Tibial nerve (tissue), 4 donors: Measurements from ENCODE around the gene BCL6. TPM values are rescaled to one million over a fixed set of nuclear protein-coding genes. Genes with fewer than 3 reads are reported as not detected.

Source experiments
- DNase-seq, 2 donors: peaks; one replicate each; pipeline ENCODE4 v3.0.0-alpha.2; 2019; ENCODE audit warnings: low spot score in 2 of 2
- H3K27ac ChIP-seq, 4 donors: fragments of 200-600 bp; sonication (generic) in 3 of 4; one replicate each; pipeline ENCODE4 v1.5.1; 2017 to 2019; ENCODE audit warnings: mild to moderate bottlenecking in 1 of 4
- H3K27me3 ChIP-seq, 2 donors: fragments of 200-600 bp; sonication (generic) in 1 of 2; one replicate each; pipeline versions ENCODE4 v1.5.1 to v1.6.0; 2017 to 2019
- H3K36me3 ChIP-seq, 3 donors: fragments of 200-600 bp; sonication (generic); one replicate each; pipeline ENCODE4 v1.5.1; 2018 to 2019
- H3K4me1 ChIP-seq, 4 donors: fragments of 200-600 bp; sonication (generic) in 3 of 4; one replicate each; pipeline ENCODE4 v1.5.1; 2017 to 2019
- H3K4me3 ChIP-seq, 4 donors: fragments of 200-600 bp; sonication (generic) in 3 of 4; one replicate each; pipeline ENCODE4 v1.5.1; 2017 to 2019; ENCODE audit warnings: mild to moderate bottlenecking in 1 of 4, moderate library complexity in 1 of 4
- H3K9me3 ChIP-seq, 4 donors: fragments of 200-600 bp; sonication (generic) in 3 of 4; one replicate each; pipeline ENCODE4 v1.5.1; 2017 to 2019
- CTCF ChIP-seq, 5 experiments: fragments of 200-600 bp in 3 of 5; fragments of 450-650 bp in 2 of 5; sonication (generic) in 3 of 5; IDR thresholded peaks; one replicate each; pipeline ENCODE4 v1.5.1; 2016 to 2019; ENCODE audit warnings: antibody characterized with exemption in 5 of 5, mild to moderate bottlenecking in 3 of 5, moderate library complexity in 2 of 5
- EP300 ChIP-seq, 2 donors: sonication (generic); formaldehyde crosslinking; IDR thresholded peaks; one replicate each; pipeline ENCODE4 v1.6.1; 2017; ENCODE audit warnings: antibody characterized with exemption in 2 of 2, mild to moderate bottlenecking in 1 of 2
- POLR2A ChIP-seq, 2 donors: fragments of 450-650 bp; IDR thresholded peaks; one replicate each; pipeline ENCODE4 v1.6.1; 2017; ENCODE audit warnings: antibody characterized with exemption in 2 of 2, mild to moderate bottlenecking in 2 of 2, moderate library complexity in 2 of 2
- WGBS, 2 donors: methylation state at CpG; one replicate each; pipeline ENCODE4 v1.1.5; 2018; 5-methylcytosine and 5-hydroxymethylcytosine counted together
- total RNA-seq, 4 donors: library from RNA; depleted of rRNA; stranded (reverse); fragments of >200 nt; gene quantifications; one replicate each; pipeline ENCODE4 v1.1.0, GENCODE V29; 2016

The BCL6 gene
- total RNA-seq, 4 donors from 2014 or later, result 272 to 500 (median 305) TPM

- peak overlapping the region; percentile 76 to 91 (median 81) for H3K4me3 ChIP-seq
- H3K27ac ChIP-seq, result peak overlapping the region; percentile 97 to 100 (median 98)
- DNase-seq, result peak; percentile 60 to 70
- H3K36me3 ChIP-seq, result no peaks in the 10 kb centered on the region
- H3K27me3 ChIP-seq, result no peaks in the 10 kb centered on the region
- H3K4me1 ChIP-seq, result peaks cover 0 to 37% (median 21%) of the 10 kb centered on the region in 4 donors
- 0 to 2% methylated on average over 39 of the region's 39 CpGs for WGBS, 2 donors
- TF ChIP-seq CTCF (IDR thresholded peaks at IDR 0.05) (peak; percentile 83 to 98 (median 94)), POLR2A (IDR thresholded peaks at IDR 0.05) (peak in 1 of 2 donors; percentile 17), EP300 (IDR thresholded peaks at IDR 0.05) (peak; percentile 37 to 75)
- H3K9me3 ChIP-seq, result no peaks in the 10 kb centered on the region
These were observed 4.6 kb downstream of the BCL6 start for GRCh38 chr3:187740421-187741399.

- Histone ChIP-seq H3K27ac (peak overlapping the region; percentile 97 to 100 (median 98)), H3K4me1 (peaks cover 0 to 47% (median 29%) of the 10 kb centered on the region in 4 donors), H3K36me3 (peaks cover 0 to 1% (median 0%) of the 10 kb centered on the region in 3 donors), H3K9me3 (no peaks in the 10 kb centered on the region), H3K27me3 (no peaks in the 10 kb centered on the region), H3K4me3 (peak overlapping the region; percentile 76 to 91 (median 81))
- TF ChIP-seq POLR2A (IDR thresholded peaks at IDR 0.05) (peak; percentile 22 to 70), CTCF (IDR thresholded peaks at IDR 0.05) (peak; percentile 97 to 100 (median 98)), EP300 (IDR thresholded peaks at IDR 0.05) (peak; percentile 69 to 88)
- 0 to 2% methylated on average over 36 to 50 of the region's 53 CpGs for WGBS, 2 donors
- DNase-seq, result peak; percentile 65 to 87
These were observed 5.5 kb downstream of the BCL6 start for GRCh38 chr3:187739561-187740332.

GRCh38 chr3:187739094-187739560 is 6.1 kb downstream of the BCL6 start:
- WGBS, 2 donors, result 0 to 2% methylated on average over 22 of the region's 22 CpGs
- H3K4me1 ChIP-seq, result peaks cover 0 to 53% (median 29%) of the 10 kb centered on the region in 4 donors
- no peak for TF ChIP-seq POLR2A (IDR thresholded peaks at IDR 0.05)
- TF ChIP-seq EP300 (IDR thresholded peaks at IDR 0.05), result peak in 1 of 2 donors; percentile 5

GRCh38 chr3:187738331-187739093 is 6.8 kb downstream of the BCL6 start:
- peak in 1 of 2 donors; percentile 81 for TF ChIP-seq EP300 (IDR thresholded peaks at IDR 0.05)
- peak; percentile 68 to 81 (median 74) for TF ChIP-seq CTCF (IDR thresholded peaks at IDR 0.05)
- TF ChIP-seq POLR2A (IDR thresholded peaks at IDR 0.05), result peak in 1 of 2 donors; percentile 58
- Histone ChIP-seq H3K4me3 (peak overlapping the region; percentile 76 to 91 (median 81)), H3K36me3 (peaks cover 0 to 13% (median 3%) of the 10 kb centered on the region in 3 donors), H3K4me1 (peaks cover 0 to 53% (median 29%) of the 10 kb centered on the region in 4 donors), H3K9me3 (no peaks in the 10 kb centered on the region), H3K27me3 (no peaks in the 10 kb centered on the region), H3K27ac (peak overlapping the region; percentile 97 to 100 (median 98))
- WGBS, 2 donors, result 0 to 1% methylated on average over 37 to 43 of the region's 43 CpGs
- DNase-seq, result peak; percentile 74 to 90

More at GRCh38 chr3:187739094-187739560, 6.1 kb downstream of the BCL6 start:
- Histone ChIP-seq H3K36me3 (peaks cover 0 to 7% (median 0%) of the 10 kb centered on the region in 3 donors), H3K9me3 (no peaks in the 10 kb centered on the region), H3K4me3 (peak overlapping the region; percentile 76 to 91 (median 81)), H3K27me3 (no peaks in the 10 kb centered on the region), H3K27ac (peak overlapping the region; percentile 97 to 100 (median 98))
- DNase-seq, result peak in 1 of 2 donors; percentile 50
